A549 (cell line): Measurements from ENCODE around the gene LRIT3. TPM values are rescaled to one million over a fixed set of nuclear protein-coding genes. Genes with fewer than 3 reads are reported as not detected.

Experiments used
- ATAC-seq, 2 experiments: fragments of 200-7000 bp in 1 of 2; fragments of >200 bp in 1 of 2; cut with Nextera tagmentation in 1 of 2; cut with Tn5 transposase in 1 of 2; 3 replicates each; pipeline versions ENCODE4 v1.8.0 to v1.9.1; 2018 to 2020; ENCODE audit warnings: mild to moderate bottlenecking in 1 of 2, moderate library complexity in 1 of 2
- CTCF ChIA-PET: fragments of 300-600 bp; sonication (Branson Sonifier 250); formaldehyde crosslinking; extraction: SDS; loops from one replicate; lab custom pipeline; 2021; ENCODE audit warnings: antibody characterized with exemption, inconsistent platforms; lab: Yijun Ruan, JAX
- POLR2A ChIA-PET: fragments of 350-600 bp; formaldehyde crosslinking; extraction: SDS; loops from one replicate; lab custom pipeline; 2021; ENCODE audit warnings: antibody characterized with exemption, inconsistent platforms; lab: Yijun Ruan, JAX
- DNase-seq, 2 experiments: peaks; one replicate each; pipeline versions ENCODE4 v3.0.0 to v3.0.0-alpha.2; 2011 to 2016; ENCODE audit warnings: low read depth in 1 of 2, low spot score in 1 of 2
- FAIRE-seq: peaks from 2 replicates; lab custom pipeline; 2011; peaks lifted over from hg19 to GRCh38; lab: Jason Lieb, UNC
- H3K27ac ChIP-seq, 2 experiments: fragments of >200 bp; sonication (Bioruptor Twin); formaldehyde crosslinking; 3 replicates each; pipeline ENCODE4 v1.5.1; 2016 to 2017
- H3K4me1 ChIP-seq: fragments of >200 bp; sonication (Bioruptor Twin); formaldehyde crosslinking; 3 replicates; pipeline ENCODE4 v1.6.1; 2016
- H3K4me2 ChIP-seq: fragments of >200 bp; sonication (Bioruptor Twin); formaldehyde crosslinking; 3 replicates; pipeline ENCODE4 v1.6.1; 2016
- H3K4me3 ChIP-seq: fragments of >200 bp; sonication (Bioruptor Twin); formaldehyde crosslinking; 3 replicates; pipeline ENCODE4 v1.5.1; 2016
- H3K9me3 ChIP-seq: fragments of >200 bp; sonication (Bioruptor Twin); formaldehyde crosslinking; 3 replicates; pipeline ENCODE4 v1.6.1; 2016
- BCL3 ChIP-seq: fragments of >200 bp; sonication (Bioruptor Twin); formaldehyde crosslinking; IDR thresholded peaks from 3 replicates; pipeline ENCODE4 v1.6.1; 2016
- CBX8 ChIP-seq: fragments of 200-600 bp; sonication (generic); IDR thresholded peaks from 2 replicates; pipeline ENCODE4 v1.6.1; 2016
- CHD2 ChIP-seq: fragments of 150-350 bp; IDR thresholded peaks from 2 replicates; pipeline ENCODE4 v1.6.1; 2014; ENCODE audit warnings: low read length; ENCODE audit not compliant: partially characterized antibody
- CTCF ChIP-seq: fragments of >200 bp; sonication (Bioruptor Twin); formaldehyde crosslinking; IDR thresholded peaks from 3 replicates; pipeline ENCODE4 v1.5.1; 2016
- EHF ChIP-seq: fragments of 250-450 bp; sonication (Bioruptor Pico); IDR thresholded peaks from 2 replicates; pipeline ENCODE4 v1.5.0; 2020; ENCODE audit warnings: mild to moderate bottlenecking
- ESRRA ChIP-seq: fragments of 150-350 bp; IDR thresholded peaks from 2 replicates; pipeline ENCODE4 v1.6.1; 2014; ENCODE audit warnings: mild to moderate bottlenecking, low read length, borderline replicate concordance
- FOXS1 ChIP-seq: fragments of 250-450 bp; sonication (Bioruptor Pico); IDR thresholded peaks from 2 replicates; pipeline ENCODE4 v1.5.0; 2020; ENCODE audit warnings: mild to moderate bottlenecking, moderate library complexity
- GATA3 ChIP-seq: IDR thresholded peaks from 2 replicates; pipeline ENCODE4 v1.6.1; 2012; ENCODE audit warnings: borderline replicate concordance
- HOXB13 ChIP-seq: fragments of 250-450 bp; sonication (Bioruptor Pico); IDR thresholded peaks from 2 replicates; pipeline ENCODE4 v1.5.0; 2020; ENCODE audit warnings: low read depth, mild to moderate bottlenecking, moderate library complexity
- KDM1A ChIP-seq: fragments of 200-600 bp; sonication (generic); IDR thresholded peaks from 2 replicates; pipeline ENCODE4 v1.6.1; 2016; ENCODE audit warnings: low read depth, mild to moderate bottlenecking
- MAFK ChIP-seq: fragments of 450-650 bp; IDR thresholded peaks from 2 replicates; pipeline ENCODE4 v1.6.1; 2014; ENCODE audit not compliant: partially characterized antibody
- NPAS2 ChIP-seq: fragments of 250-450 bp; sonication (Bioruptor Pico); IDR thresholded peaks from 2 replicates; pipeline ENCODE4 v1.8.0; 2022; ENCODE audit warnings: mild to moderate bottlenecking, moderate library complexity, borderline replicate concordance
- RARB ChIP-seq: fragments of 250-450 bp; sonication (Bioruptor Pico); IDR thresholded peaks from 2 replicates; pipeline ENCODE4 v1.8.0; 2021; ENCODE audit warnings: mild to moderate bottlenecking, moderate library complexity
- RCOR1 ChIP-seq: fragments of 150-350 bp; IDR thresholded peaks from 2 replicates; pipeline ENCODE4 v1.6.1; 2014; ENCODE audit warnings: antibody characterized with exemption, low read length, low read depth
- TFCP2L1 ChIP-seq: fragments of 250-450 bp; sonication (Bioruptor Pico); IDR thresholded peaks from 2 replicates; pipeline ENCODE4 v1.5.0; 2021; ENCODE audit warnings: mild to moderate bottlenecking
- WGBS: methylation state at CpG from one replicate; pipeline ENCODE4 v1.1.6; 2017; ENCODE audit errors: missing lambda C conversion rate; 5-methylcytosine and 5-hydroxymethylcytosine counted together
- polyA plus RNA-seq, 4 experiments: library from polyadenylated mRNA; depleted of rRNA in 3 of 4; stranded (reverse); fragments of >200 nt; fragmentation: RNase III in 1 of 4; extraction: RNeasy Plus Mini Kit Qiagen cat#74134 plus additional on column Dnase treatment in 1 of 4; gene quantifications; 2 replicates in 3 of 4; 3 replicates in 1 of 4; pipeline ENCODE4 v1.2.3, GENCODE V29; 2011 to 2017
- TF ChIP-seq, protein P1 (sequence below): fragments of >200 bp; sonication (Bioruptor Twin); formaldehyde crosslinking; IDR thresholded peaks from 2 replicates; pipeline ENCODE4 v1.6.1; 2016
- TF ChIP-seq, protein P2 (sequence below): IDR thresholded peaks from 2 replicates; pipeline ENCODE4 v1.6.1; 2012; ENCODE audit warnings: low read depth, borderline replicate concordance

LRIT3 gene
- polyA plus RNA-seq, 2 of the 4 experiments (the other 2 are of a cell fraction), result 0.06 TPM

DNA sequence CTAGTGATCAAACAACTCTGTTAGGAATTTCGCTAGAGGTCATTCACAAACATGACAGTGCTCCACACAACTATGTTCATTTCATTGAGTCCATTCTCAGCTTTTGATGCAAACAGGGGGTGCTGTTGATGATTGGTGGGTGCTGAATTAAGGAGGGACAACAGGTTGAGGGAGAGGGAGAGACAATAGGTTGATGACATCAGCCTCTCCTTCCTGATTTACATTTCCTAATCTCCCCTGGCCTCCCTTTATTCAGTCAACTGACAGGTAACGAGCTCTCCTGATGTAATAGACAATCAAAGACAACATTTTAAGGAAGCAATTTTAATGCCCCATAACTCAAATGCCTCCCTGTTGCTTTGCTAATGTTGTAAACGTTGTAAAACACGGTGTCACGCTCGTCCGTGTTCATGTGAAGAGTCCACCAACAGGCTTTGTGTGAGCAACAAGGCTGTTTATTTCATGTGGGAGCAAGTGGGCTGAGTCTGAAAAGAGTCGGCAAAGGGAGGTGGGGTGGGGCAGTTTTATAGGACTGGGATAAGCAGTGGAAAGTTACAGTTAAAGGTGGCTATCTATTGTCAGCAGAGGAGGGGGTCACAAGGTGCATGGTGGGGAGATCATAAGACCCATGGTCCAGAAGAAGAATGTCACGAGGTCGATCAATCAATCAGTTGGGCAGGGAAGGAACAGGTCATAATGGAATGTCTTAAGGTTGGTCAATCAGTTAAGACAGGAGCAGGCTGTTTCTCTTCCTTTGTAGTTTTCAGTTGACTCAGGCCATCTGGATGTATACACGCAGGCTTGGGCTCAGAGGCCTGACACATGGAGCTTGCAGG lies 37.1 kb upstream of the LRIT3 start:
- ATAC-seq (no peak), DNase-seq (no peak), FAIRE-seq (no peak)
- H3K27ac ChIP-seq, result no peak overlapping the region
- TF ChIP-seq FOXS1 (CRISPR knock-in tag) (no peak), CHD2 (no peak), CTCF (no peak), BCL3 (no peak), KDM1A (no peak), RARB (CRISPR knock-in tag) (no peak), CBX8 (no peak), TFCP2L1 (CRISPR knock-in tag) (no peak), HOXB13 (CRISPR knock-in tag) (no peak), EHF (CRISPR knock-in tag) (no peak)
- TF ChIP-seq, protein P1, sequence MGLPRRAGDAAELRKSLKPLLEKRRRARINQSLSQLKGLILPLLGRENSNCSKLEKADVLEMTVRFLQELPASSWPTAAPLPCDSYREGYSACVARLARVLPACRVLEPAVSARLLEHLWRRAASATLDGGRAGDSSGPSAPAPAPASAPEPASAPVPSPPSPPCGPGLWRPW, result no peak
- no peak overlapping the region for H3K4me2 ChIP-seq
- H3K9me3 ChIP-seq, result no peaks in the 10 kb centered on the region
- no peaks in the 10 kb centered on the region for H3K4me1 ChIP-seq
- H3K4me3 ChIP-seq, result no peak overlapping the region
- CTCF ChIA-PET, result no interaction called here
- 47% methylated on average over 11 of the region's 11 CpGs for WGBS
- POLR2A ChIA-PET, result no interaction called here

DNA sequence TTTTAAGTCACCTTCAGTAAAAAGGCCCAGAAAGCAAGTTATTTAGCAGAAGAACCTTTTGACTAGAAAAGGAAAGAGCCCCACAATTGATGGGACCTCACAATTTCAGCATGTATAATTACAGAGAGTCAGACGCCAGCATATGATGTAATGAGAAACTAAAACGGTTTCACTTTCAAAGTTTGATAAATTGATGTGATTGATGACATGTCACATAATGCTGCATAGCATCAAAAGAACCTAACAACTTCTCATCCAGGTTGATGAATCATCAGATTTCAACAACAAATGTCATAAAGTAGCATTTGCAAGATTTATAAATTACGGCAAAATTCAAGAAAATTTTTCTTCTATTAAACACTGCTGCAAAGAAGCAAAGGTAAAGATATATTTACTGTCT lies 36.2 kb upstream of the LRIT3 start:
- ATAC-seq, result no peak
- DNase-seq, result no peak
- FAIRE-seq, result no peak
- ChIA-PET POLR2A (no interaction called here), CTCF (no interaction called here)
- H3K4me2 ChIP-seq, result no peak overlapping the region
- H3K4me1 ChIP-seq, result peaks cover 2% of the 10 kb centered on the region; the same call in 2 of the 3 replicates
- H3K9me3 ChIP-seq, result no peaks in the 10 kb centered on the region
- H3K27ac ChIP-seq, result no peak overlapping the region
- H3K4me3 ChIP-seq, result no peak overlapping the region
- TF ChIP-seq MAFK (no peak), RCOR1 (no peak), NPAS2 (no peak), GATA3 (no peak), ESRRA (no peak), FOXS1 (CRISPR knock-in tag) (no peak)
- TF ChIP-seq, protein P2, sequence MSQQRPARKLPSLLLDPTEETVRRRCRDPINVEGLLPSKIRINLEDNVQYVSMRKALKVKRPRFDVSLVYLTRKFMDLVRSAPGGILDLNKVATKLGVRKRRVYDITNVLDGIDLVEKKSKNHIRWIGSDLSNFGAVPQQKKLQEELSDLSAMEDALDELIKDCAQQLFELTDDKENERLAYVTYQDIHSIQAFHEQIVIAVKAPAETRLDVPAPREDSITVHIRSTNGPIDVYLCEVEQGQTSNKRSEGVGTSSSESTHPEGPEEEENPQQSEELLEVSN, result no peak
- 52% methylated on average over 3 of the region's 3 CpGs for WGBS
